HG03039 (cell line): Measurements from ENCODE around the gene BRI3.
A peak's percentile ranks its signal among the peaks of the same experiment; 100 is the strongest.

Source experiments
- ATAC-seq: cut with Tn5 transposase; IDR thresholded peaks from one replicate; pipeline ENCODE4 v1.9.1; 2021; ENCODE audit warnings: mild to moderate bottlenecking, moderate library complexity; ENCODE audit not compliant: unreplicated experiment

The BRI3 gene

GRCh38 chr7:98280791-98281756 lies at the start of gene BRI3:
Gene BRI3 (plus strand): TSS chr7:98281686. CDS start chr7:98281796, 110 bp downstream.
- peak; percentile 69 for ATAC-seq

- no peak for ATAC-seq
These were observed 49.3 kb upstream of the BRI3 start for GRCh38 chr7:98232263-98232585.

- no peak for ATAC-seq
These were observed 48.7 kb upstream of the BRI3 start for GRCh38 chr7:98232799-98233198.

GRCh38 chr7:98233219-98234070 lies 48.0 kb upstream of the BRI3 start:
- ATAC-seq, result no peak

- no peak for ATAC-seq
These were observed 46.9 kb upstream of the BRI3 start for GRCh38 chr7:98234429-98235147.

- ATAC-seq, result no peak
These were observed 45.6 kb upstream of the BRI3 start for GRCh38 chr7:98235901-98236300.

- no peak for ATAC-seq
These were observed 44.9 kb upstream of the BRI3 start for GRCh38 chr7:98236355-98237185.

GRCh38 chr7:98238076-98238475 lies 43.4 kb upstream of the BRI3 start:
- no peak for ATAC-seq

GRCh38 chr7:98238976-98239375 lies 42.5 kb upstream of the BRI3 start:
- no peak for ATAC-seq

- no peak for ATAC-seq
These were observed 40.4 kb upstream of the BRI3 start for GRCh38 chr7:98240961-98241673.

GRCh38 chr7:98241674-98242241 lies 39.7 kb upstream of the BRI3 start:
- no peak for ATAC-seq

GRCh38 chr7:98242342-98242741 lies 39.1 kb upstream of the BRI3 start:
- no peak for ATAC-seq

GRCh38 chr7:98242934-98243333 lies 38.6 kb upstream of the BRI3 start:
- ATAC-seq, result no peak

- ATAC-seq, result no peak
These were observed 36.6 kb upstream of the BRI3 start for GRCh38 chr7:98244871-98245270.

GRCh38 chr7:98248156-98248555 lies 33.3 kb upstream of the BRI3 start:
- ATAC-seq, result no peak

GRCh38 chr7:98249106-98249505 lies 32.4 kb upstream of the BRI3 start:
- ATAC-seq, result no peak

- ATAC-seq, result no peak
These were observed 30.7 kb upstream of the BRI3 start for GRCh38 chr7:98250789-98251188.

GRCh38 chr7:98251231-98251600 lies 30.3 kb upstream of the BRI3 start:
- peak; percentile 23 for ATAC-seq
